Choroid plexus epithelial cell (primary cell): Measurements from ENCODE around the gene RFXANK.

Experiments
- DNase-seq: peaks from one replicate; pipeline ENCODE4 v3.0.0-alpha.2; 2010; ENCODE audit warnings: low read depth
- H3K4me3 ChIP-seq: 2 replicates; pipeline ENCODE4 v1.5.1; 2011; ENCODE audit warnings: low read depth, mild to moderate bottlenecking, control low read depth, low read length, moderate library complexity
- CTCF ChIP-seq: conservative IDR thresholded peaks from 2 replicates; pipeline ENCODE4 v1.5.1; 2011; ENCODE audit warnings: low read depth, mild to moderate bottlenecking, control low read depth, inconsistent platforms, low read length, moderate library complexity

The RFXANK gene

GRCh38 chr19:19181488-19181998 lies 10.5 kb upstream of the RFXANK start:
- no peak for TF ChIP-seq CTCF
- no peak overlapping the region for H3K4me3 ChIP-seq
- no peak for DNase-seq

- peak; percentile 80 for TF ChIP-seq CTCF
- DNase-seq, result peak; percentile 67
- no peak overlapping the region for H3K4me3 ChIP-seq
Observed at GRCh38 chr19:19185853-19186740, 6.0 kb upstream of the RFXANK start.

GRCh38 chr19:19186742-19187141 lies 5.3 kb upstream of the RFXANK start:
- DNase-seq, result no peak
- TF ChIP-seq CTCF, result no peak
- H3K4me3 ChIP-seq, result no peak overlapping the region

GRCh38 chr19:19191768-19192077 lies 335 bp upstream of the RFXANK start:
- TF ChIP-seq CTCF, result no peak

GRCh38 chr19:19192910-19193423 lies 909 bp downstream of the RFXANK start:
- TF ChIP-seq CTCF, result no peak
- peak overlapping the region; percentile 83 for H3K4me3 ChIP-seq
- no peak for DNase-seq

More at GRCh38 chr19:19191768-19192077, 335 bp upstream of the RFXANK start:
- DNase-seq, result no peak
- peak overlapping the region; percentile 99 for H3K4me3 ChIP-seq

GRCh38 chr19:19193926-19194325 lies 1.9 kb downstream of the RFXANK start:
- no peak overlapping the region for H3K4me3 ChIP-seq
- no peak for TF ChIP-seq CTCF
- no peak for DNase-seq
